Glutamatergic neuron (in vitro differentiated cells): ENCODE measurements around the gene SPSB2. TPM values are rescaled to one million over a fixed set of nuclear protein-coding genes. Genes with fewer than 3 reads are reported as not detected.
A peak's percentile ranks its signal among the peaks of the same experiment; 100 is the strongest.

Experiments
- DNase-seq: peaks from one replicate; pipeline ENCODE4 v3.0.0; 2022
- H3K27ac Mint-ChIP-seq: one replicate; pipeline ENCODE4 v1.8.0; 2020; ENCODE audit warnings: mild to moderate bottlenecking, mixed read lengths, inconsistent platforms; ENCODE audit not compliant: unreplicated experiment
- H3K27me3 Mint-ChIP-seq: one replicate; pipeline ENCODE4 v1.8.0; 2020; ENCODE audit warnings: mild to moderate bottlenecking, moderate library complexity, mixed read lengths, inconsistent platforms; ENCODE audit not compliant: unreplicated experiment
- H3K36me3 Mint-ChIP-seq: one replicate; pipeline ENCODE4 v1.8.0; 2020; ENCODE audit warnings: mild to moderate bottlenecking, mixed read lengths, inconsistent platforms; ENCODE audit not compliant: unreplicated experiment
- H3K4me1 Mint-ChIP-seq: one replicate; pipeline ENCODE4 v1.8.0; 2020; ENCODE audit warnings: mild to moderate bottlenecking, low read depth, mixed read lengths, inconsistent platforms; ENCODE audit not compliant: unreplicated experiment
- H3K4me3 Mint-ChIP-seq: one replicate; pipeline ENCODE4 v1.8.0; 2020; ENCODE audit warnings: mild to moderate bottlenecking, mixed read lengths, inconsistent platforms; ENCODE audit not compliant: unreplicated experiment
- H3K9me3 Mint-ChIP-seq: one replicate; pipeline ENCODE4 v1.8.0; 2020; ENCODE audit warnings: mild to moderate bottlenecking, moderate library complexity, mixed read lengths, inconsistent platforms; ENCODE audit not compliant: unreplicated experiment
- CTCF ChIP-seq: fragments of 200-600 bp; sonication (generic); IDR thresholded peaks from one replicate; pipeline ENCODE4 v1.5.0; 2021; ENCODE audit not compliant: partially characterized antibody, unreplicated experiment
- total RNA-seq: library from RNA; stranded (reverse); fragmentation: NEBNext Ultra II Directional; extraction: Animal tissue kit (Norgen Biotek cat#: 25700); gene quantifications from one replicate; pipeline ENCODE4 v1.2.1, GENCODE V29; 2021; ENCODE audit not compliant: unreplicated experiment

The SPSB2 gene
- total RNA-seq, 1 donor from 2014 or later = 4.3 TPM

GRCh38 chr12:6846316-6846869 lies 26.7 kb downstream of the SPSB2 start:
- Mint-ChIP-seq H3K4me1 (peaks cover 9% of the 10 kb centered on the region), H3K27ac (no peak overlapping the region), H3K9me3 (peaks cover 8% of the 10 kb centered on the region), H3K36me3 (no peaks in the 10 kb centered on the region), H3K4me3 (no peak overlapping the region), H3K27me3 (peaks cover 12% of the 10 kb centered on the region)
- no peak for DNase-seq
- TF ChIP-seq CTCF = no peak

GRCh38 chr12:6845395-6845794 lies 27.7 kb downstream of the SPSB2 start:
- TF ChIP-seq CTCF = no peak
- DNase-seq = no peak
- Mint-ChIP-seq H3K9me3 (peaks cover 6% of the 10 kb centered on the region), H3K36me3 (no peaks in the 10 kb centered on the region), H3K27me3 (peaks cover 11% of the 10 kb centered on the region), H3K4me3 (no peak overlapping the region), H3K4me1 (peaks cover 8% of the 10 kb centered on the region), H3K27ac (no peak overlapping the region)

GRCh38 chr12:6843118-6843902 lies 29.8 kb downstream of the SPSB2 start:
- no peak for TF ChIP-seq CTCF
- Mint-ChIP-seq H3K4me3 (no peak overlapping the region), H3K27ac (peak overlapping the region; percentile 28), H3K4me1 (peaks cover 19% of the 10 kb centered on the region), H3K27me3 (peaks cover 15% of the 10 kb centered on the region), H3K9me3 (peaks cover 8% of the 10 kb centered on the region), H3K36me3 (peaks cover 2% of the 10 kb centered on the region)
- no peak for DNase-seq

- H3K36me3 Mint-ChIP-seq = peaks cover 5% of the 10 kb centered on the region
- no peak for TF ChIP-seq CTCF
- H3K27ac Mint-ChIP-seq = peak overlapping the region; percentile 48
- DNase-seq = no peak
- peaks cover 14% of the 10 kb centered on the region for H3K27me3 Mint-ChIP-seq
- H3K4me3 Mint-ChIP-seq = peak overlapping the region; percentile 52
- H3K4me1 Mint-ChIP-seq = peaks cover 23% of the 10 kb centered on the region
- H3K9me3 Mint-ChIP-seq = peaks cover 5% of the 10 kb centered on the region
These were observed 31.0 kb downstream of the SPSB2 start for GRCh38 chr12:6842075-6842474.

- peaks cover 23% of the 10 kb centered on the region for H3K4me1 Mint-ChIP-seq
- H3K4me3 Mint-ChIP-seq = peak within 1 kb of the TSS; percentile 79
- H3K36me3 Mint-ChIP-seq = peaks cover 10% of the 10 kb centered on the region
- H3K9me3 Mint-ChIP-seq = peaks cover 7% of the 10 kb centered on the region
- no peak for TF ChIP-seq CTCF
- peak within 1 kb of the TSS; percentile 96 for H3K27ac Mint-ChIP-seq
- DNase-seq = peak; percentile 43
- H3K27me3 Mint-ChIP-seq = peaks cover 16% of the 10 kb centered on the region
These were observed 32.2 kb downstream of the SPSB2 start, which contains the start of gene GNB3 for GRCh38 chr12:6840761-6841515. GNB3 (plus strand) TSS chr12:6840925; CDS start chr12:6841288, 363 bp downstream.
